Epithelial cell of esophagus (primary cell): Measurements from ENCODE around the gene ATP6V1F.

Experiments
- DNase-seq: peaks from one replicate; pipeline ENCODE4 v3.0.0; 2010; ENCODE audit warnings: low read depth
- H3K4me3 ChIP-seq: 2 replicates; pipeline ENCODE4 v1.5.1; 2011; ENCODE audit warnings: mild to moderate bottlenecking, low read length, control low read depth
- CTCF ChIP-seq: IDR thresholded peaks from 2 replicates; pipeline ENCODE4 v1.5.1; 2011; ENCODE audit warnings: low read depth, mild to moderate bottlenecking, low read length, control low read depth, inconsistent platforms; ENCODE audit not compliant: insufficient read depth; ENCODE audit errors: missing control alignments

The ATP6V1F gene

DNA sequence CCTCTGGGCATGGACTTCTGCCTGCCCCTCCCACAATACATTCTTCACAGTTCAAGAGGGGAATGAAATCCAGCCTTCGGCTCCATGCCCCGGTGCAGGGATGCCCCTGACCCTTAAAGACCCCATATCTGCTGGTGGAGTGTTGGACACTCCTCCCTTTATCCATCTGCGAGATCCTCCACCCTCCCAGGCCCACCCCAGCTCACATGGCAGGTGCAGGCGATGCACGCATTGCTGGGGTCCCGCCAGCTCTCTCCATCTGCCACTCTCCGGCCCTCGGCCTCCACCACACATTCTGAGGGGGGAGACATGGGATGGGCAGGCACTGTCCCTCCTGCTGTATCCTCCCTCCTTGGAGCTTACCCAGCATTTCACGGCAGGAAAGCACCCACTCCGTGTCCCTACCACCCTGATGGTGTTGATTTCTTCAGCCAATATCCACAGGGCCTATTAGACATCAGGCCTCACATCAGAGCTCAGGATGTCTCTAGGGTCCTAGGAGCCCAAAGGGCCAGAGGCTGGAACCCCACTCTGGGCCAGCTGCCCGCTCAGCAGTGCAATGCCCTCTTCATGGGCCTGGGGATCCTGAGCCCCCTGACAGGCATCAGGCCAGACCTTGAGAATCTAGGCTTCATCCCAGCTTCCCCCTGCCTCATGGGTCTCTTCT, 18.3 kb downstream of the ATP6V1F start:
- TF ChIP-seq CTCF = no peak
- no peak for DNase-seq
- no peak overlapping the region for H3K4me3 ChIP-seq

GRCh38 chr7:128881458-128882125, 18.9 kb downstream of the ATP6V1F start:
- no peak overlapping the region for H3K4me3 ChIP-seq
- TF ChIP-seq CTCF = no peak
- no peak for DNase-seq

GRCh38 chr7:128882134-128882533, 19.5 kb downstream of the ATP6V1F start:
- no peak overlapping the region for H3K4me3 ChIP-seq
- no peak for TF ChIP-seq CTCF
- DNase-seq = no peak

DNA sequence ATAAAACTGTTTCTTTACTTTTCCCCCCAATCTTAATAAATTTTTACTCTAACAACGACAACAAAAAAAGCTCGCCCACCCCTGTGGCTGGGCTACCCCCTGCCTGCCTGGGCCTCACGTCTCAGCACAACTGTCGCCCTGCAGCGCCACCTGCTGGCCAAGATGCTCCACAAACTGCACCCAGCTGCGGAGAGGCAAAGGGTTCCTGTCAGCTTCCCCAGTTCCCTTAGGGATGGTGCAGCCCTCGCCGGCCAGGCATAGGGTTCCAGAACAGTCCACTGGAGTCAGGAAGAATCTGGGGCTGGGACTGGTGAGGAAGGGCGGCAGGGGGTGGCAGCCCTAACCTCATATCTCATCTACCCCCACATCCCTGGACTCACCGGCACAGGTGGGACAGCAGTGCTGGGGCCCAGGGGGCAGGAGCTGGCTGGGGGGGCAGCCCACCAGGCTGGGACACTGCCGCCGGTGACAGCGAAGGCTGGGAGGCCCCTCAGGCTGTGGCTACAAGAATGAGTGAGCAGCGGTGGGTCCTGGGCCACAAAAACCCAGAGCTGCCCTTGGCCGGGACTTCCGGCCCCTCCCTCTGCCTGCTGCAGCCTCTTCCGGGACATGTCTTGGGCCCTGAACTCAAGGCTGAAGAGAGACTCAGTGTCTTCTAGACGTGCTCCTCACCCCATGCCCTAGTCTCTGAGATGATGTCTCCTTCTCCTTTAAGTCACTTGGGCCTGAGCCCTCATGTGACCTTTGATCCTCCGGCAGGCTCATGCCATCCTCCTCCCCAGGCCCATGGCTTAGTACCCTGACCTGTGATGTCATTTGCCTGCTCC, 21.2 kb downstream of the ATP6V1F start:
- H3K4me3 ChIP-seq = no peak overlapping the region
- TF ChIP-seq CTCF = peak; percentile 86
- DNase-seq = peak; percentile 76

DNA sequence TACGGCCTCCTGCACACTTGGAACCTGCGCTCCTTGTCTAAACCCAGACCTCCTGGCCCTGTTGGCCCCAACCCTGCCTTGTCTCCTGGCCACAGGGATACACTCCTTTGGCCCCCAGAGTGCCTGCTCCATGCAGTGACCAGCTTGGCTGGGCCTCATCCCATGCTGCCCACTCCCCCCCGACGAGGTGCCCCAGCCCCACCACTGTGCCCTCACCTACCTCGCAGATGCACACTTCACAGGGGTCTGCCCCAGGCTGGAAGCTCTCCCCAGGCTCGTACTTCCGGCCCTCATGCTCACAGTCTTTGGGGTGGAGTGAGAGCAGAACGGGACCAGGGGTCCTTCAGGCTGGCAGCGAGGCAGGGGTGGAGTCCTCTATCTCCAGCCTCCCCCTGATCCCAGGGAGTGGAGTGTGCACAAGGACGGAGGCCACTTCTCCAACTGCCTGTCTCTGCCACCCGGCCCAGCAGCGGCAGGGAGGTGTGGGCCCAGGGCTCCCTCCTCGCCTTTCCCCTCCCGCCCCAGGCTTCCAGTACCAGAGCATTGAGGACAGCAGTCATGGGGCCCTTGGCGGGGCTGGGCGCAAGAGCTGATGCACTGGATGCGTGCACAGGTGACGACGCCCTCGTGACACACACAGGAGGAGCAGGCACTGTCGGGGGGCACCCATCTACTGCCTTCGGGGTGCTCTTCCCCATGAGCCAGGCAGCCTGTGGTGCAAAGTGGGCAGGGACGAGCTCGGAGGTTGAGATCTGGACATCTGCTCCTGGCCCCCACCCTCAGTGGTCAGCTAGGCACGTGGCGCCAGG, 22.1 kb downstream of the ATP6V1F start:
- no peak for DNase-seq
- no peak overlapping the region for H3K4me3 ChIP-seq
- TF ChIP-seq CTCF = no peak

GRCh38 chr7:128885370-128886187, 22.9 kb downstream of the ATP6V1F start:
- H3K4me3 ChIP-seq = no peak overlapping the region
- DNase-seq = no peak
- TF ChIP-seq CTCF = no peak
